Epithelial cell of prostate (primary cell): ENCODE measurements around the gene GLP2R.

Source experiments
- DNase-seq: peaks from one replicate; pipeline ENCODE4 v3.0.0-alpha.2; 2011; ENCODE audit warnings: low read depth, low spot score
- H3K27ac ChIP-seq: fragments of 450-650 bp; 2 replicates; pipeline ENCODE4 v1.5.1; 2017; ENCODE audit warnings: mild to moderate bottlenecking

GLP2R gene

DNA sequence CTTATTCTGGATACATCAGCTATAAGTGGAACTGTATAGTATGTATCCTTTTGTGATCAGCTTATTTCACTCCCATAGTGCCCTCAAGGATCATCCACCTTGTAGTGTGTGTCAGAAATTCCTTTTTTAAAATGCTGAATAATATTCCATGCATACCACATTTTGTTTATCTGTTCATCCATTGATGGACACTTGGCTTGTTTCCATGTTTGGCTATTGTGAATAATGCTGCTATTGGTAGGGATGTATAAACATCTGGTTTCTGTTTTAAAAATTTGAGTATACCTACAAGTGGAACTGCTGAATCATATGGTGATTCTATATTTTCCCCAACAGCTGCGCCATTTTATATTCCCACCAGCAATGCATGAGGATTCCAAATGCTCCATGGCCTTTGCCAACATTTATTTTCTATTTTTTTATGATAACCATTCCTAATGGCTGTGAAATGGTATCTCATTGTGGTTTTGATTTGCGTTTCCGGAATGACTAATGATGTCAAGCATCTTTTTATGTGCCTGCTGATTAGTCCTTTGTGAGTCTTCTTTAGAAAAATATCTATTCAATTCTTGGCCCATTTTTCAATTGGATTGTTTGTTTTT lies 67.8 kb downstream of the GLP2R start:
- H3K27ac ChIP-seq: no peak overlapping the region
- no peak for DNase-seq

DNA sequence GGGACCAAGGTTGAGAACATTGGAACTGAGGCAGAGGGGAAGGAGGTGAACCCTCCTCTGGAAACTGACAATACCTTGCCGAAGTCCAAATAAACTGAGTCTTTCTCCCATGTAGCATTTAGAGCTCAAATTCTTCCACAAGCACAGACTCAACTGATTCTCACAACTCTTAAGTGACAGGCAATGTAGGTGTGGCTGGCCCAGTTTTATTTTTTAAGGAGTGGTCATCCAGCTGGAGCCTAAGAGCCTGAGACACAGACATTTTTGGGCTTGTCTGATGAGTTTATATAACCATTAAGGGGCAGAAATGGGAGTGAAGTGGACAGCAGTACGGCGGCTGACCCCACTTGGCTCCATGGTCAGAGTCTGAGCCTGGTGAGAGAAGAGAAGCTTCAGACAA lies 68.5 kb downstream of the GLP2R start:
- DNase-seq: no peak
- no peak overlapping the region for H3K27ac ChIP-seq

DNA sequence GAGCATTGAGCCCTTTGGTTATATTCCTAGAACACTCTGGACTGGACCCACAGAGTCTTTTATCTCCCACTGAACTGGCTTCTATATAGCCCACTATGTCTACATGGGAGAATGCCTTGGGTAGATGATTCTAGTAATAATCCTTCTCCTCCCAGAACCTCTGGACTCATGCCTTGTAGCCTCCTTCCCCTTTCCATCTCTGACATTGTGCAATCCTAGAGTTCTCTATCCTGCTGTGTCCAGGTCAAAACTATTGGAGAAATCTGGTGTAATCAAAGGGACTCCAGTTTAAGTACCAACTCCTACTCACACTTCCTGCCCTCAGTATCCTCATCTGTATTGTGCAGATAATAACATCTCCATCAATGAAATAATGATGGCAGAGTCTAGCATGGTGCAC lies 70.2 kb downstream of the GLP2R start:
- DNase-seq: no peak
- no peak overlapping the region for H3K27ac ChIP-seq

DNA sequence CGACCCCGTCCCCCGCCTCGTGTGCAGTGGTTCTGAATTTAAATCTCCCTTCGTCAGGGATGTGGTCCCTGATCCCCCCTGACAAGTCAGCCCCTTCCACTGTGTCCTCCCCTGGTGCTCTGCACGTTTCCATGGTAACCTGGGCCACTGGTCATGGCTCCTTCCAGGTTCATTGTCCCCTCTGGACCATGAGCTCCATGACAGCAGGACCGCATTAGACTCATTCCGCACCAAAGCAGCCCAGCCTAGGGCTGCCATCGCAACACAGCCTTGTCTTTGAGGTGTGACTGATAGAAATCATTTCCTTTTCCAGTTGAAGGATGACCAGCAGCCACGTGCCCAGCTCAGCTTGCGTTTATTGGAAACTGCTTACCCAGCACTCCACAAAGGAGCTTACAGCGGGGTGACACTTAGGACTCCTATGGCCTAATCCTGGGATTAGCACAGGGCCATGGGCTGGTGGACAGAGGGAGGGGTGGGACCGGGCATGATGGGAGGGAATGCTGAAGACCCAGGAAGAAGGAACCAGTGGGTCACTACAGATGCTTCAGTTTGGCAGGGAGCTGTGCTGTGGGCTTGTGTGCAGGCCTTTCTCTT lies 71.7 kb downstream of the GLP2R start:
- H3K27ac ChIP-seq: no peak overlapping the region
- no peak for DNase-seq

DNA sequence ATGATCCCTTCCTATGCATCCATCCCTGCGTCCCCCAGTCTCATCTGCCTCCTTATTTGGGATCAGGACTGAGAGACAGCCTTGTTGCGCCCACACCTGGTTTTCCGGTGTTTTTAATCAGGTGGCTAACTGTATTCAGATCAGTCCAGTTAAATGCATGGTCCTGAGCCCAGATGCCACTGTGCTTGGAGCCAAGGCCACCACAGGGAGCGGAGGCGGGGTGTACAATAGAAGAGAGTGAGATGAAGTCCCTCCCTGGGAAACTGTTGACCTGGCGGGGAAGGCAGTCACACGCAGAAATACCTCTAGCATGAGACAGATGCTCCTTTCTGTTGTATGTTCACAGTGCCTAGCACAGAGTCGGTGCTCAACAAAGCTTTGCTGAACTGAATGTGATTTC lies 73.1 kb downstream of the GLP2R start:
- DNase-seq: no peak
- H3K27ac ChIP-seq: no peak overlapping the region

DNA sequence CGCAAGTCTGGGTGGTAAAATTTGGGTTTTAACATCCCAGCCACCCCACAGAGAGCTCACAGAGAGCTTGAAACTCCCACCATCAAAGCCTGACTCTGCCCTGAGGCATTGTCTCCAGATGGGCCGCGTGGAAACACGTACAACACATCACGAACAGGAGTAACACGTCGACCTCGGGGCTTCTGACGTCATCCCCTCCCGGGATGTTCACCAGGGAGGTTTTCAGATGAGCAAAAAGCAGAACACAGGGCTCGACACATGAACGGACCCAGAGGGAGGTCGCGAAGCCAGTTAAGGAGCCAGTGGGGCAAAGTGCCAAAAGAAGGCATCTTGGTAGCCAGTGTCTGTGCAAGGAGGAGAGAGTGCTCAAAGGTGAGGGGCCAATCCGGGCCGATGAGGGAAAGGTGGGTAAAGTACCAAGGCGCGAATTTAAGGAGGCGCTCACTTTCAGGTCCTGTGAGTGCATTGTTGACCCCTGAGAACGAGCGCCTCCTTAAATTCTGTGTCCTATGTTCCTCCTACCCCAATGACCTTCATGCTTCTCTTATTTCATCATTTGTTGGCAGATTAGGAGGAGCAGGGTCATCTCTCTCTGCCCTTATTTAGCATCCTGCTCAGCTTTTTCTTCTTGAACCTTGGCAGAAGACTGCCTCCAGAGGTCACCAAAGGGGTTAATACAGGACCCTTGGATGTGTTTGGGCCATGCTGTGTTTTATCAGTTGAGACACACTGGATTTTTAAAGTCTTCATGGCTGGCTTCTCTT lies 73.7 kb downstream of the GLP2R start:
- no peak overlapping the region for H3K27ac ChIP-seq
- no peak for DNase-seq

DNA sequence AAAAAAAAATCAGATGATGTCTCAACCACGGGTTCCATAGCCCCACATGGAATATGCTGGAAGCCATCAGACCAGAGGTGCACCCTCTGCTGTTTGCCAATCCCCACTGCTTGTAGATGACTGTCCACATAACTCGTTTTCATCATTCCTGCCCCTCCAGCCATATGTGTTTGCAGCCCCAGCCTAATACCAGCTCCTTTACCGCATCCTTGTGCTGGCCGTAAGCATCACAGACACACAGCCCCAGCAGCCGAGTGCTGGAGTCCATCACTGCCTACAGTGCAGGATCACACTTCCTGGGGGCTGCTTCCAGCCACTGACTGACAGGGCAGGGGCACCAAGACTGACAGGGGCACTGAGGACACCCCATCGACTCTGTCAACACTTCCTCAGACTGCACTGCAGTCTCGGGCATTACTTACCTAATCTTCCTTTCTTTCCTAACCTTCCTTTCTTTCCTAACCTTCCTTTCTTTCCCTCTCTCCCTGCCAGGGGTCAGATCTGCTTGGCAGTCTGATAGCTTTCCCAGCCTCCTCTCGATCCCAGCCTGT lies 74.4 kb downstream of the GLP2R start:
- DNase-seq: no peak
- no peak overlapping the region for H3K27ac ChIP-seq

DNA sequence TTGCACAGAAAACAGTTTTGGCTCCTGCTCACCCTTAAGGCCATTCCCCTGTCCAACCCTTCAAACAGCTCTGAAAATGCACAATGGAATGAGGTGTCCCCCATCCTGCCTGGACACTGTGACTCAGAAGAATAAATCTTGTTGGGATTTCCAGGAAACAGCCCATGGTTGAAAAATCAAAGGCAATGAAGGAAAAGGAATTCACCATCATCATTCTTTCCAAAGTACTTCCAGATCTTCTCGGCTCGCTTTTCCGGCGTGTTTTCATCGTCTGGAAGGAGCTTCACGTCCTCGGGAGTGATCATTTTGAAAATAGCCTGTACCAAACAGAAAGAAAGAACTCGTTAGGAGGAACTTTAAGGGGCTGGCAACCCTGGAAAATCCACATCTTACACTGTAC lies 75.1 kb downstream of the GLP2R start:
- DNase-seq: no peak
- H3K27ac ChIP-seq: no peak overlapping the region

DNA sequence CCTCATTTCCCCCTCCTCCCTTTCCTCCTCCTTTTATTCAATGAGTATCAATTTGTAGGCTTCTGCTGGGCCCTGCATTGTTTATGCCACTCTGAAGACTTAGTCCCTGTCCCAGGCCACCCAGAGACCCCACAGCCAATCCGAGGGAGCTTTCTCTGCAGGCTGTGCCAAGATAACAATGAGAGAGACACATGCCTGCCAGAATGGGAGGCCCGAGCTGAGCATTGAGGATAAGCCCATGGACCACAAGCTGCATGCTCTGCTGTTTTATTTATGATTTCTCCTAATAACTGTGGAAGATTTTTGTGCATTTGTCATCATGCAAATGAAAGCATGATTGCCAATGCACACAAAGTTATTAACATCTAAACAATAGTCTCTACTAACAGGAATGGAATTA lies 76.4 kb downstream of the GLP2R start:
- no peak overlapping the region for H3K27ac ChIP-seq
- DNase-seq: no peak

DNA sequence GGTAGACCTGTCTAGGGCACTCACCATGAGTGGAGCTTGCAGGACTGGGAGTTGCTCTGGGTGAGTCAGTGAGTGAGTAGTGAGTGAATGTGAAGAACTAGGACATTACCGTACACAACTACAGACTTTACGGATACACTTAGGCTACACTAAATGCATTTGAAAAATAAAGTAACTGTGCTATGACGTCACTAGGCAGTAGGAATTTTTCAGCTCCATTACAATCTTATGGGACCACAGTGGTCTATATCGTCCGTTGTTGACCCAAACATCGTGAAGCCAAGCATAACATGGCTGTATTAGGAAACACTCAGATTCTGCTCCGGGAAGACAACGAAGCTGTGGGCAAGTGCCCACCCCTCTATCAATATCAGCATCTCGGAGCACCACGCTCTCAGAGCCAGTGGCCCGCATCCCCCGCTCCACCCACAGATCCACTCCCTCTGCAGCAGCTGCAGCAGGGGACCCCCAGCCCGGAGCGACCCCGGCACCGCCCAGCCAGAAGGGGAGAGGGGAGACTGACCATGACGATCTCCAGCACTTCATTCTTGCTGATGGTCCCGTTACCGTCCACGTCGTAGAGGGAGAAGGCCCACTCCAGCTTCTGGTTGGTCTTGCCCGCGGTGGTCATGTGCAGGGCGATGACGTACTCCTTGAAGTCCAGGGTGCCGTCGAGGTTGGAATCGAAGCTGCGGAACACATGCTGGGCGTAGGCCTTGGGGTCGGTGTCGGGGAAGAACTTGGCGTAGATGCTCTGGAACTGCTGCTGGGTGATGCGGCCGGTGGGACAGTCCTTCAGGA lies 78.8 kb downstream of the GLP2R start:
- H3K27ac ChIP-seq: no peak overlapping the region
- no peak for DNase-seq

DNA sequence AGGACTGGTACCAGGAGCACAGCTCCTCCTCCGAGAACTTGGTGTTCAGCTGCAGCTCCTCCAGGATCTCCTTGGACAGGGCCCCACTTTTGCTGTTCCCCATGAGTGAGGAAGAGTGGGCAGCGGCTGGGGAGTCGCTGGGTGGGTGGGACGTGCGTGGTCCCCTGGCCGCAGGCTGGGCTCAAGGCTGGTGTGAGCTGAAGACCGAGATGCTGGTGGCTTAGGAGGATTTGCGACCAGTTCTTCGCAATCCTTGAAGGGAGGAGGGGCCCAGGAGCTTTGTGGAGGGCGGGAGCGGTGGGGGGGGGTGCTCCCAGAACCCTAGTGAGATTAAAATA lies 79.3 kb downstream of the GLP2R start, which contains the start of gene RCVRN:
RCVRN (minus strand) TSS at position 194 of the 338 bp plus-strand sequence; CDS start at position 103, 91 bp downstream.
- no peak for DNase-seq
- no peak within 1 kb of the TSS for H3K27ac ChIP-seq

DNA sequence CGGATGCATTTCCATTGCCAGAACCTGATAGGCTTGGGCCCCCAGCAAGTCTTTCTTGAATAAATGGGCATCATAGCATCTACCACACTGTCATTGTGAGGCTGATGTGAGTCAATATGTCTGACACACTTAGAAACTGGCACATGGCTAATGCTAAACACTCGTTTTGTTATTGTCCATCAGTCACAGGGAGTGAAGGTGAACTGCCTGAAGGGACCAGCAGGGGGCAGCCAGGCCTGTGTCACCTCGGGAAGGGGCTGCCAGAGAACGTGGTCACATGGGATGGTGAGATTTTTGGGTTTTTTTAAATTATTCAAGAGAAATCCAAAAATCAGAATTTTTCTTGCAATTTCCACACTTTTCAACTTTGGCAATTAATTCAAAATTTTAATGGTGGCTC lies 80.2 kb downstream of the GLP2R start:
- no peak for DNase-seq

DNA sequence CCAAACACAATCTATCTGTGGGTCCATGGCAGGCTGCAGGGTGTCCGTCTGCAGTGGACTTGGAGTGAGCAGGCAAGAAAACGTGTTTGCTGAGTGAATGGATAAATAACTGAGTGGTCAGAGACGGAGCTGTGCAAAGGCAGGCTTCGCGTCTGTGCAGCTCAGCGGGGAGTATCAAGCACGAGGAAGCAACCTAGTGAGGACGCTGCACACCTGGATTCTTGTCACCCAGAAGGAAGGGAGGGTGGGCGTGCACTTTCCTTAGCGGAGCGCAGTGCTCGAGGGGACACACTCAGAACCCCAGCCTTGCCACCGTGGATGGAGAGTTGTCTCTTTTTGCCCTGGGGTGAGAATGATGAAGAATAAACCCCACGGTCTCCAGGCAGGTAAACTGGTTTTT lies 80.9 kb downstream of the GLP2R start:
- H3K27ac ChIP-seq: no peak overlapping the region
- DNase-seq: no peak

More for the DNA sequence above, 80.2 kb downstream of the GLP2R start:
- no peak overlapping the region for H3K27ac ChIP-seq

DNA sequence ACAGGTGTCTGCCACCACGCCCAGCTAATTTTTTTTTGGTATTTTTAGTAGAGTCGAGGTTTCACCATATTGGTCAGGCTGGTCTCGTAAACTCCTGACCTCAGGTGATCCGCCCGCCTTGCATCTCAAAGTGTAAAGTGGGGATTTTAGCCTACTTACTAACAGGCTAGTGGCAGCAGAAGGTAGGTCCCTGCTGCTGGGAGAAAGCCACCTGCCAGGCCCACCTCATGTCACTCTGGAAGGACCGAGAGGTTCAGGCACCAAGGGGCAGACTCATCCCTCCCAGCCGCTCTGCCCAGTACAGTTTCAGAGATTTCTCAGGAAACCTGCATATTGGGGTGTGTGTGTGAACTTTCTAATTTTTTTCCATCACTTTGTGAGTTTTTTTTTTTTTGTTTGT lies 81.4 kb downstream of the GLP2R start:
- H3K27ac ChIP-seq: no peak overlapping the region
- DNase-seq: no peak

DNA sequence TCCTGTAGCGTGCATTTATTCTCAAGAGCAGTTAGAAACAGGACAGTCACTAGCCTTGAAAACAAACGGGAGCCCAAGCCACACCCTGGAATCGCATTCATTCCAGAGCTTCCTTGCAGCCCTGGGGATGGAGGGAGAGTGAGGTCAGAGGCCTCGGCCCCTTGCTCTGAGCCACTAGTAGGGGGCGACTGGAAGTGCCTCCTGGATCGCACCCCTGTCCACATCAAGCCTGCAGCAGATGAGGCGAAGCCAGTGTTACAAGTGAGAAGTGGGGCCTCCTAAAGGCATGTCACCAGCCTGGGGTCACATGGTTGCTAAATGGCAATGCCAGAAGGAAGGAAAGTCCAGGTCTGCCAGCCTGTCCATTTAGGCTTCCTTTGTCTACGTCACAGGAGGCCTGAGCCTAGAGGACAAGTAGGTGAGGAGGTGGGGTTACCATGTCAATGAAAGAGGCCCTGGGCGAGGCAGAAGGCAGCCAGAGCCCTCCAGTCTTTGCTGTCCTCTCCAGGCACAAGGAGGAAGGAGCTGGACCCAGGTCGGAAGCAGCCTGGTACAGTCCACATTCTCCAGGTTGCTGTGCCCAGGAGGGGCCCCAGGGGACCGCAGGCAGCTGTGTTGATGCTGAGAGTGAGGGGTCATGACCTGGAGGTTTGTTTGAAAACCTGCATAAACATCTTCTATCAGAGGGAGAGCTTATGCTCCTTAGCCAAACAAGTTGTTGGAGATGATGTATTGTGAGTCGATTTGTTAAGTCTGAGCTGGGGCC lies 82.3 kb downstream of the GLP2R start:
- H3K27ac ChIP-seq: no peak overlapping the region

DNA sequence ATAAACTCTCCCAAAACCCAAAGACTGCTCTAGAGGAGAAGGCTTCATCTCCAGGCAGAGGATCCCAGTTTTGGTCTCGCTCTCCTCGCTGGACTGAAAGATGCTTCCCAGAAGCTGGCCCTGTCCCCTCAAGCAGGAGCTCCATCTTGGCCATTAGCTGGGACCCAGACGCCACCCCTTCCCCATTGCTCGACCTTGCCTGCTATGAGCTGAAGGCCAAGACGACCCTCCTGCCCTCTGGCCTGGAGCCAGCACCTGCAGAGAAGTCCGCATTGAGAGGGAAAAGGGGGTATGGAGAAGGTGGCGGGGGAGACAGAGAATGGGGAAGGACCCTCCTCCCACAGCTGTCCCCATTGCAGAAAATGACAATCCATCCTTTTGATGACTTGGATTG lies 82.9 kb downstream of the GLP2R start:
- H3K27ac ChIP-seq: no peak overlapping the region
- no peak for DNase-seq

More for the DNA sequence above, 82.3 kb downstream of the GLP2R start:
- no peak for DNase-seq

DNA sequence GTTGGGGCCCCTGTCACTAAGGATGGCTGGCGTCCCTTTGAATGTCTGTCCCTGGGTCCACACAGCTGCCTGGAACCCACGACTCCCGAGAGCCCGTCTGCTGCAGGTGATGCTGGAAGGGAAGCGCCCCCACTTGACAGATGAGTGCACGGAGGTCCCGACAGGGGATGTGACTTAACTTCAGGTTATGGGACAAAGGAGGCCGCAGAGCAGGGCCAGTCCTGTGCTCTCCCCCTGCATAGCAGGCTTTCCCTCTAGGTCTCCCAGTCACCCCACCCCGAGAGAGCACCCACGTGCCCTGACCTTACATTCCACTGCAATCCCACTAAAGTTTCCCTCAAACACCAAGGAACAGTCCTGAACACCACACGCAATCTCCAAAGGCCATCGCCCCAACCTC lies 85.4 kb downstream of the GLP2R start:
- H3K27ac ChIP-seq: no peak overlapping the region
- no peak for DNase-seq

DNA sequence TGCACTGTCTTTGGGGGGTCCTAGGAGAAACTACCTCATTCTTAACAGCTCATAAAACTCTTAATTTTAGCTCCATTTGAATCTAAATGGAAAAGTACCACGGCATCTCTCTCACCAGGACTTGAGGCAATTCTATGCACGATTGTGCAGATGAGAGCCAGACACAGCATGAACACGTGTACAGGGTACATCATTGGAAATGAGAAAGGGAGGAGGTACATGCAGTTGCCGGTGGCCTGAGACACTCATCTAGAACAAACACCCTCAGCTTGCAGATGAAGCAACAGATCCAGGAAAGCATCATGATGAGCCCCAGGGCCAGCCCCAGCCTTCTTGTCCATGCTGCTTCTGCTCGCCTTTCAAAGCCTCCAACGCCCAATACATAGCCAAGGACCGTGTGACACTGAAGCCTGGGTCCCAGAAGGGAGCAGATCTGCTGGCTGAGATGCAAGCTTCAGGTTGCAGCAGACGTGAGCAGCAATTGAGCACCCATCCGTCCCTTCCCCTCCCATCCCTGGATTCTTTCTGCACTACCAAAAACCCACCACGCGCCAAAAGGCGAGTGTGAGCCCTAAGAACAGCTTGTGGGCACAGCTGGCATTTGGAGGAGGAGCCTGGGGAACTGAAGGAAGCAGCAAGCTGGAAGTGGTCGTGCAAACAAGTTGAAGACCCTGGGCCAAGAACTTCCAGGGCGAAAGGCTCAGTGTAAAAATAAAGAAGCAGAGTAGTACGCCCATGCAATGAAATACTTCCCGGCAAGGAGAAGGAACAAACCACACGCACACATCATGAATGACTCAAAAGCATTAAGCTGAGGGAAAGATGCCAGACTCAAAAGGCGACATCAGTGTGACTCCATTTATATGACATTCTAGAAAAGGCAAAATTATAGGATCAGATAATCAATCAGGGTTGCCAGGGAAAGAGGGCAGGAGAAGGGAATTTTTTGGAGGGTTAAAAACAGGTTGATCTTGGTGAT lies 86.7 kb downstream of the GLP2R start:
- DNase-seq: no peak
- H3K27ac ChIP-seq: no peak overlapping the region

DNA sequence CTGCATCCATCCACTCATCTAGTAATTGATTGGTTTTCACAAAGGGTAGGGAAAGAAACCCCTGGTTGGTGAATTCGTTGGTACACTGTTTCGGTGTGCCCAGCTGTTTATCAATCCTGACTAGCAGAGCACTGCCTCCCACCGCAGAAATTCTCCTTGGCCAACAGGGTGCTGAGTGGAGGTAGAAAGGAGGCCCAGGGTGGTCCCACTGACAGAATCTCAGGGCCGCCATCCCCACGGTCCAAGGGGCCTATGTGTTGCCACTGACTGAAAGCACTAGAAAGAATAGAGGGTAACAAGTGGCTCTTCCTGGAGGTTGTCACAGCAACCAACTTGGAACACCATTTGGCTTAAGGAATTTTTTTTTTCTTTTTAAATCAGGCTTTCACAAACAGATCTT lies 87.8 kb downstream of the GLP2R start:
- no peak overlapping the region for H3K27ac ChIP-seq
- no peak for DNase-seq
